Muscle of back (tissue), 10 donors: ENCODE data around the gene MNAT1. TPM values are rescaled to one million over a fixed set of nuclear protein-coding genes. Genes with fewer than 3 reads are reported as not detected.

Experiments
- polyA plus RNA-seq, 10 donors: library from polyadenylated mRNA; unstranded; fragments of 120-200 nt; gene quantifications; one replicate each; pipeline ENCODE4 v1.2.1, GENCODE V29; 2013; ENCODE audit not compliant: insufficient read length in 10 of 10

Gene MNAT1
- polyA plus RNA-seq, 10 donors: 39.8 to 59.1 (median 50.0) TPM

Other genes starting within 250 kb of the MNAT1 start
- gene C14orf39, start 248.7 kb upstream of the MNAT1 start, polyA plus RNA-seq: 1 to 10 TPM in 7 of 10 donors, under 1 TPM in 3; 0.78 to 3.1 (median 1.4) TPM
- gene SIX6, start 225.6 kb upstream of the MNAT1 start, polyA plus RNA-seq: under 1 TPM in 2 of 10 donors, not detected in 8; 0.07 to 0.10 TPM
- gene SIX1, start 85.3 kb upstream of the MNAT1 start, polyA plus RNA-seq: 10 to 100 TPM; 47.6 to 79.7 (median 60.4) TPM
- gene SIX4, start 10.4 kb upstream of the MNAT1 start, polyA plus RNA-seq: 10 to 100 TPM; 13.6 to 25.6 (median 17.7) TPM
- 10 to 100 TPM; 15.1 to 24.6 (median 18.5) TPM for gene TRMT5, start 246.3 kb downstream of the MNAT1 start, polyA plus RNA-seq
- 10 to 100 TPM in 9 of 10 donors, 1 to 10 TPM in 1; 9.8 to 20.3 (median 14.3) TPM for gene SLC38A6, start 246.5 kb downstream of the MNAT1 start, polyA plus RNA-seq